ENCODE measurements around the gene VSTM2A. TPM values are rescaled to one million over a fixed set of nuclear protein-coding genes. Genes with fewer than 3 reads are reported as not detected.

The VSTM2A gene
- polyA plus RNA-seq, 1 donor, result 2.7 TPM

DNA sequence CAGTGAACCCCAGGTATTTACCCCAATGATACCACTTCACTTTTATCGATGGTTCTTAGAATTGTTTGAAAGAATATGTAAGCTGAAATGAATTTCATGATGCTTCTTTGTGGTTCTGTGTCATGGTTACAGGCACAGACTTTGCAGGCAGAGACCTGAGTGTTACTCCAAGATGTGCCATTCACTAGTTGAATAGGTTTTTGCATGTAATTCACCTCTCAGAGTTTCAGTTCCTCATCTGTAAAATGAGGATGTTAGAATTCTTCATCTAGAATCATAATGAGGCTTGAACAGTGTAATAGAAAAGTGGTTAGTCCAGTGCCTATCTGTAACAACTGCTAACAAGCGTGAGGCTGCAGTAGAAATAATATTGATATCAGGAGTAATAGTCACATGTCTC is 54.6 kb downstream of the VSTM2A start:
- DNase-seq, result no peak
- H3K4me1 ChIP-seq (ENCODE audit: control insufficient read depth, insufficient read depth, low read length), result no peaks in the 10 kb centered on the region
- H3K4me3 ChIP-seq (ENCODE audit: low read length), result no peak overlapping the region
- H3K36me3 ChIP-seq (ENCODE audit: control insufficient read depth, insufficient read depth, low read length), result no peaks in the 10 kb centered on the region
- no peaks in the 10 kb centered on the region for H3K9me3 ChIP-seq (ENCODE audit: control insufficient read depth, low read depth, low read length)
- no CpG with 5 or more reads among the region's 2 CpGs for WGBS (ENCODE audit: insufficient coverage, low lambda C conversion rate)
- no peak overlapping the region for H3K27ac ChIP-seq (ENCODE audit: low read length)
- no peaks in the 10 kb centered on the region for H3K27me3 ChIP-seq (ENCODE audit: control insufficient read depth, insufficient read depth, low read length)

DNA sequence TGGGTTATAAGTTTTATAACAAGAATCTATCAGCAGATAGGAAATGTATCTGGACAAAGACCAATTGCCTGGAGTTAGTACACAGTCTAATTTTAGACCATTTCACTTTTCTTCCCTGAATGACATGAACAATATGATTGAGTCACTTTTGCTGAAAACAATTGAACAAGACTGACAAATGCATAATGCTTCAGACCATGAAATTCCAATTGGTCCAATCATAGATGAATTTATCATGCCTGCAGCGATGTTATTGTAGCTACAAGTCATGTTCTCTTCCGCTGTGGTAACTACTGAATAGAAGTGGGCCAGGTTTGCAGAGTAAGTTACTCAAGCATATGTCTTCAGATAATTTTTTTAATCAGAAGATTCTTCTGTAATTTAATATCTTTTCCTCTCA is 73.4 kb downstream of the VSTM2A start:
- DNase-seq, result no peak
- no peaks in the 10 kb centered on the region for H3K4me1 ChIP-seq (ENCODE audit: control insufficient read depth, insufficient read depth, low read length)
- H3K27ac ChIP-seq (ENCODE audit: low read length), result no peak overlapping the region
- no peaks in the 10 kb centered on the region for H3K27me3 ChIP-seq (ENCODE audit: control insufficient read depth, insufficient read depth, low read length)
- no peak overlapping the region for H3K4me3 ChIP-seq (ENCODE audit: low read length)
- no peaks in the 10 kb centered on the region for H3K9me3 ChIP-seq (ENCODE audit: control insufficient read depth, low read depth, low read length)
- no peaks in the 10 kb centered on the region for H3K36me3 ChIP-seq (ENCODE audit: control insufficient read depth, insufficient read depth, low read length)
- 100% methylated on average over 1 of the region's 2 CpGs for WGBS (ENCODE audit: insufficient coverage, low lambda C conversion rate)

Other genes with a start within 250 kb of the VSTM2A start
- gene SEC61G, start 216.8 kb downstream of the VSTM2A start, polyA plus RNA-seq, result 198 TPM

Measured in large intestine (tissue), 3 donors.